HepG2 (cell line): ENCODE data around the gene DNLZ. TPM values are rescaled to one million over a fixed set of nuclear protein-coding genes. Genes with fewer than 3 reads are reported as not detected.
"Not testable (repeated sequence)": the region's sequence is repeated elsewhere in the genome, so short reads cannot be mapped to it uniquely, and the experiment has no call there.

Source experiments
- ATAC-seq: fragments of 200-7000 bp; cut with Tn5 transposase; 3 replicates; pipeline ENCODE4 v1.9.1; 2020; ENCODE audit warnings: mild to moderate bottlenecking, moderate library complexity
- BruUV-seq: library from RNA; stranded (reverse); fragments of 400-500 nt; replicated peaks from 2 replicates; lab custom pipeline; 2021; lab: Mats Ljungman, UMichigan
- CTCF ChIA-PET: fragments of 300-600 bp; formaldehyde crosslinking; extraction: SDS; loops from one replicate; lab custom pipeline; 2021; ENCODE audit warnings: low total read pairs, inconsistent platforms, low intra/inter-chr PET ratio; lab: Yijun Ruan, JAX
- POLR2A ChIA-PET: fragments of 350-600 bp; sonication (Branson Sonifier 250); formaldehyde crosslinking; loops from one replicate; lab custom pipeline; 2020; ENCODE audit warnings: antibody characterized with exemption, inconsistent platforms; lab: Yijun Ruan, JAX
- DNase-seq: peaks from one replicate; pipeline ENCODE4 v3.0.0-alpha.2; 2015; ENCODE audit warnings: low spot score
- FAIRE-seq: peaks from 3 replicates; lab custom pipeline; 2011; peaks lifted over from hg19 to GRCh38; lab: Jason Lieb, UNC
- H2AFZ ChIP-seq: one replicate; pipeline ENCODE4 v1.6.1; 2011; ENCODE audit warnings: low read length, inconsistent platforms
- H3K27ac ChIP-seq: fragments of 300-600 bp; 3 replicates; pipeline ENCODE4 v1.8.0; 2011; ENCODE audit warnings: mixed run types, mild to moderate bottlenecking, mixed read lengths, low read length, inconsistent platforms; ENCODE audit not compliant: insufficient read depth; ENCODE audit errors: extremely low read length
- H3K27me3 ChIP-seq, 2 experiments: fragments of 200-600 bp in 1 of 2; 2 replicates in 1 of 2; 3 replicates in 1 of 2; pipeline versions ENCODE4 v1.6.0 to v1.8.0; 2011; ENCODE audit warnings: low read length in 2 of 2, mild to moderate bottlenecking in 2 of 2, moderate library complexity in 2 of 2, inconsistent platforms in 1 of 2; ENCODE audit not compliant: insufficient read depth in 2 of 2, control insufficient read depth in 1 of 2
- H3K36me3 ChIP-seq, 2 experiments: fragments of 200-600 bp in 1 of 2; replicated peaks in 1 of 2; 2 replicates in 1 of 2; 3 replicates in 1 of 2; pipeline versions ENCODE4 v1.5.1 to v1.8.0; 2011; ENCODE audit warnings: low read length in 2 of 2, inconsistent platforms in 1 of 2; ENCODE audit not compliant: insufficient read depth in 2 of 2, control insufficient read depth in 1 of 2
- H3K4me1 ChIP-seq: 2 replicates; pipeline ENCODE4 v1.5.1; 2012; ENCODE audit warnings: low read length, inconsistent platforms; ENCODE audit not compliant: insufficient read depth
- H3K4me2 ChIP-seq: 2 replicates; pipeline ENCODE4 v1.6.0; 2011; ENCODE audit warnings: low read depth, low read length, inconsistent platforms
- H3K4me3 ChIP-seq, 3 experiments: fragments of 200-600 bp in 1 of 3; sonication (generic), shearing (Covaris generic) in 1 of 3; replicated peaks in 1 of 3; 2 replicates each; pipeline ENCODE4 v1.5.1; 2011 to 2016; ENCODE audit warnings: low read length in 3 of 3, inconsistent platforms in 2 of 3, low read depth in 2 of 3, mild to moderate bottlenecking in 2 of 3, control low read depth in 1 of 3, mixed read lengths in 1 of 3; ENCODE audit not compliant: insufficient read depth in 1 of 3
- H3K79me2 ChIP-seq: one replicate; pipeline ENCODE4 v1.6.1; 2011; ENCODE audit warnings: low read length, inconsistent platforms; ENCODE audit not compliant: insufficient read depth
- H3K9ac ChIP-seq: 2 replicates; pipeline ENCODE4 v1.6.0; 2011; ENCODE audit warnings: mild to moderate bottlenecking, low read depth, low read length, inconsistent platforms; ENCODE audit not compliant: insufficient read depth
- H3K9me3 ChIP-seq: 2 replicates; pipeline ENCODE4 v1.5.1; 2012; ENCODE audit warnings: mild to moderate bottlenecking, low read length
- H4K20me1 ChIP-seq: 2 replicates; pipeline ENCODE4 v1.6.0; 2011; ENCODE audit warnings: inconsistent platforms, mild to moderate bottlenecking, low read length, moderate library complexity; ENCODE audit not compliant: insufficient read depth
- HNRNPK ChIP-seq: fragments of 200-400 bp; formaldehyde crosslinking; IDR thresholded peaks from 2 replicates; pipeline ENCODE4 v1.6.1; 2018; ENCODE audit warnings: low read length, low read depth, moderate library complexity, mild to moderate bottlenecking; ENCODE audit not compliant: poor library complexity, severe bottlenecking
- NFE2L1 ChIP-seq: sonication (generic); formaldehyde crosslinking; IDR thresholded peaks from 2 replicates; pipeline ENCODE4 v1.4.0; 2020; ENCODE audit warnings: missing genetic modification reagents, mild to moderate bottlenecking, borderline replicate concordance
- SMC3 ChIP-seq: IDR thresholded peaks from 2 replicates; pipeline ENCODE4 v1.6.1; 2011; ENCODE audit warnings: low read length, improper control_type of control experiment
- ZNF276 ChIP-seq: sonication (generic); formaldehyde crosslinking; IDR thresholded peaks from 2 replicates; pipeline ENCODE4 v1.4.0; 2020; ENCODE audit warnings: mild to moderate bottlenecking, low read depth, missing genetic modification reagents
- ZNF343 ChIP-seq: sonication (generic); formaldehyde crosslinking; IDR thresholded peaks from 2 replicates; pipeline ENCODE4 v1.4.0; 2020; ENCODE audit warnings: mild to moderate bottlenecking, missing genetic modification reagents
- ZNF550 ChIP-seq: sonication (generic); formaldehyde crosslinking; IDR thresholded peaks from 2 replicates; pipeline ENCODE4 v1.4.0; 2020; ENCODE audit warnings: mild to moderate bottlenecking, missing genetic modification reagents, borderline replicate concordance
- ZNF552 ChIP-seq: sonication (generic); formaldehyde crosslinking; IDR thresholded peaks from 2 replicates; pipeline ENCODE4 v1.9.0; 2022; ENCODE audit warnings: missing genetic modification reagents, mild to moderate bottlenecking, borderline replicate concordance
- ZNF569 ChIP-seq: sonication (generic); formaldehyde crosslinking; IDR thresholded peaks from 2 replicates; pipeline ENCODE4 v1.5.0; 2020; ENCODE audit warnings: mild to moderate bottlenecking, missing genetic modification reagents, moderate library complexity, borderline replicate concordance
- ZNF672 ChIP-seq: sonication (generic); formaldehyde crosslinking; IDR thresholded peaks from 2 replicates; pipeline ENCODE4 v1.8.1; 2022; ENCODE audit warnings: missing genetic modification reagents
- ZNF713 ChIP-seq: sonication (generic); formaldehyde crosslinking; IDR thresholded peaks from 2 replicates; pipeline ENCODE4 v1.4.0; 2020; ENCODE audit warnings: mild to moderate bottlenecking, missing genetic modification reagents
- ZNF775 ChIP-seq: sonication (generic); formaldehyde crosslinking; IDR thresholded peaks from 2 replicates; pipeline ENCODE4 v1.4.0; 2020; ENCODE audit warnings: missing genetic modification reagents, mild to moderate bottlenecking, moderate library complexity, borderline replicate concordance
- ZNF841 ChIP-seq: sonication (generic); formaldehyde crosslinking; IDR thresholded peaks from 2 replicates; pipeline ENCODE4 v1.8.1; 2023; ENCODE audit warnings: missing genetic modification reagents, borderline replicate concordance
- WGBS: methylation state at CpG from one replicate; pipeline ENCODE4 v1.1.6; 2017; ENCODE audit warnings: low lambda C conversion rate; 5-methylcytosine and 5-hydroxymethylcytosine counted together
- in situ Hi-C: cut with HindIII; loops from 2 replicates; pipeline ENCODE4 v1.10.0; 2017; ENCODE audit warnings: low pct_unique_long_range_greater_than_20kb; ENCODE audit not compliant: extremely low pct_ligation_motif_present
- intact Hi-C: fragments of 100-400 bp; cut with micrococcal nuclease; formaldehyde crosslinking; loops from one replicate; pipeline ENCODE4 v1.10.0; 2022; ENCODE audit not compliant: unreplicated experiment
- polyA plus RNA-seq, 8 experiments: library from polyadenylated mRNA; depleted of rRNA in 3 of 8; stranded (reverse) in 7 of 8; unstranded in 1 of 8; fragments of >200 nt; fragmentation: Illumina TruSeq in 4 of 8; extraction: Trizol in 4 of 8; gene quantifications; 2 replicates each; pipeline versions ENCODE4 v1.2.1 to v1.2.3, GENCODE V29; 2011 to 2016; ENCODE audit warnings: low read depth in 4 of 8, missing spikeins in 1 of 8, mixed read lengths in 1 of 8; ENCODE audit not compliant: insufficient read depth in 1 of 8
- total RNA-seq, 5 experiments: library from RNA; depleted of rRNA; stranded (reverse); fragments of >200 nt; fragmentation: Illumina TruSeq; extraction: Trizol; gene quantifications; 2 replicates each; pipeline ENCODE4 v1.2.3, GENCODE V29; 2016; ENCODE audit warnings: low read depth in 1 of 5
- TF ChIP-seq, protein P1 (sequence below): sonication (generic); formaldehyde crosslinking; IDR thresholded peaks from 2 replicates; pipeline ENCODE4 v1.5.1; 2020; ENCODE audit warnings: mild to moderate bottlenecking, missing genetic modification reagents, moderate library complexity

The DNLZ gene
- total and polyA plus RNA-seq, 2 of the 13 experiments (the other 11 are each of a cell fraction or from before 2014, with no cell fraction given): 3.4 to 8.0 TPM

DNA sequence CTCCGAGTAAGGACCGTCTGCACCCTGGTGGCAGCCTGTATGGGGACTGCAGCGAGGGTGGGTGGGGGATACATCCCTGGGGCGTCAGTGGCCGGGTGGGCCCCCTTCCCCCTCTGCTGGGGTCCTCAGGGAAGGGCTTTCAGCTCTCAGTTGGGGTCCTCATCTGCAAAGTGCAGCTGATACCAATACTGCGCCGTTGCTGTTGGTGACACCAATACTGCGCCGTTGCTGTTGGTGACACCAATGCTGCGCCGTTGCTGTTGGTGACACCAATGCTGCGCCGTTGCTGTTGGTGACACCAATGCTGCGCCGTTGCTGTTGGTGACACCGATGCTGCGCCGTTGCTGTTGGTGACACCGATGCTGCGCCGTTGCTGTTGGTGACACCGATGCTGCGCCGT is 11.7 kb downstream of the DNLZ start:
- FAIRE-seq, H3K4me3 ChIP-seq, intact Hi-C loops, H3K4me2 ChIP-seq, H3K9me3 ChIP-seq, CTCF ChIA-PET, H3K27ac ChIP-seq, H3K27me3 ChIP-seq, in situ Hi-C loops, H3K9ac ChIP-seq, BruUV-seq, H3K36me3 ChIP-seq, ATAC-seq, H3K79me2 ChIP-seq, DNase-seq, H4K20me1 ChIP-seq, H2AFZ ChIP-seq: not testable (repeated sequence)
- POLR2A ChIA-PET: interaction anchor here (1.5 kb wide), 1 partner anchor 11 kb away, joined by 8 read pairs; the partner anchor contains the start of gene DNLZ
- peaks cover 45% of the 10 kb centered on the region for H3K4me1 ChIP-seq
- 40% methylated on average over 3 of the region's 24 CpGs for WGBS

DNA sequence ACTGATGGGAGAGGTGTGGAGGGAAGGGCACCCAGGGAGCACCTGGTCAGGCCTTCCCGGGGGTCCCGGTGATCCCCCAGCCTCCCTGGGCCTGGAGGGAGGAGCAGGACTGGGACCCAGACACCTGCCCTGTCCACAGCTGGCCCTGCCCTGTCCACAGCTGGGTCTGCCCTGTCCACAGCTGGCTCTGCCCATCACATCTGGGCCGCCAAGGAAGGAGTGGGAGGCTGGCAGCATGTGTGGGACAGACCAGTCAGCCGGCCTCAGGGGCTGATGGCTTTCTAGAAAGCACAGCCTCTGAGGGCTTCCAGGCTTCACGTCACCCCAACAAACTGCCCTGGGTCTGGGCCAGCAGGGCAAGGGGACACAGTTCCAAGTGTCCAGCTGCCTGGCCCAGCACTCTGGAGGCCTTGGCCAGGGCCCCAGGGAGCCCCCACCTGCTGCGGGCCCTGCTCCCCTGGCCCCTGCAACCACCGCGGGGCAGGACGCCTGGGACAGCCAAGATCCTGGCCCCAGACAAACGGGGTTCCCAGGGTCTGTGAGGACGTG is 12.2 kb downstream of the DNLZ start:
- Histone ChIP-seq H3K79me2 (no peaks in the 10 kb centered on the region), H3K4me2 (no peak overlapping the region), H3K36me3 (no peaks in the 10 kb centered on the region), H3K27me3 (peaks cover 0 to 9% of the 10 kb centered on the region in 2 experiments; a peak in 2 of 5 replicates), H3K4me1 (peaks cover 45% of the 10 kb centered on the region), H4K20me1 (no peaks in the 10 kb centered on the region), H3K9me3 (no peaks in the 10 kb centered on the region), H3K27ac (no peak overlapping the region), H2AFZ (no peak overlapping the region), H3K4me3 (no peak overlapping the region), H3K9ac (no peak overlapping the region)
- no peak for DNase-seq
- ChIA-PET POLR2A (interaction anchor here (1.5 kb wide), 1 partner anchor 12 kb away, joined by 8 read pairs; the partner anchor contains the start of gene DNLZ), CTCF (no interaction called here)
- in situ Hi-C loops: no loop called here
- intact Hi-C loops: no loop called here
- BruUV-seq: no TSS peak
- ATAC-seq: no peak
- no peak for FAIRE-seq
- WGBS: 60% methylated on average over 3 of the region's 11 CpGs
- TF ChIP-seq ZNF713 (CRISPR knock-in tag) (no peak), ZNF276 (CRISPR knock-in tag) (no peak), ZNF569 (CRISPR knock-in tag) (no peak), ZNF672 (CRISPR knock-in tag) (no peak), ZNF343 (CRISPR knock-in tag) (no peak), ZNF552 (CRISPR knock-in tag) (no peak), ZNF550 (CRISPR knock-in tag) (no peak), SMC3 (no peak), NFE2L1 (no peak), ZNF841 (CRISPR knock-in tag) (no peak), ZNF775 (CRISPR knock-in tag) (no peak), HNRNPK (no peak)
- TF ChIP-seq, protein P1, sequence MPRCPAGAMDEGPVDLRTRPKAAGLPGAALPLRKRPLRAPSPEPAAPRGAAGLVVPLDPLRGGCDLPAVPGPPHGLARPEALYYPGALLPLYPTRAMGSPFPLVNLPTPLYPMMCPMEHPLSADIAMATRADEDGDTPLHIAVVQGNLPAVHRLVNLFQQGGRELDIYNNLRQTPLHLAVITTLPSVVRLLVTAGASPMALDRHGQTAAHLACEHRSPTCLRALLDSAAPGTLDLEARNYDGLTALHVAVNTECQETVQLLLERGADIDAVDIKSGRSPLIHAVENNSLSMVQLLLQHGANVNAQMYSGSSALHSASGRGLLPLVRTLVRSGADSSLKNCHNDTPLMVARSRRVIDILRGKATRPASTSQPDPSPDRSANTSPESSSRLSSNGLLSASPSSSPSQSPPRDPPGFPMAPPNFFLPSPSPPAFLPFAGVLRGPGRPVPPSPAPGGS: no peak
